Hepatocyte (in vitro differentiated cells): ENCODE data around the gene TAS2R20. TPM values are rescaled to one million over a fixed set of nuclear protein-coding genes. Genes with fewer than 3 reads are reported as not detected.

ENCODE experiments used
- DNase-seq: peaks from one replicate; pipeline ENCODE4 v3.0.0-alpha.2; 2016; ENCODE audit warnings: low spot score
- H2AFZ ChIP-seq: fragments of 200-600 bp; sonication (generic); 2 replicates; pipeline ENCODE4 v1.6.0; 2016; ENCODE audit warnings: antibody characterized with exemption, mild to moderate bottlenecking
- H3K27ac ChIP-seq: fragments of 200-600 bp; sonication (generic); 2 replicates; pipeline ENCODE4 v1.5.1; 2016; ENCODE audit warnings: mild to moderate bottlenecking
- H3K27me3 ChIP-seq: fragments of 200-600 bp; sonication (generic); 2 replicates; pipeline ENCODE4 v1.6.1; 2016
- H3K36me3 ChIP-seq: fragments of 200-600 bp; sonication (generic); replicated peaks from 2 replicates; pipeline ENCODE4 v1.5.1; 2016; ENCODE audit warnings: low read depth; ENCODE audit not compliant: insufficient read depth
- H3K4me1 ChIP-seq: fragments of 200-600 bp; sonication (generic); 2 replicates; pipeline ENCODE4 v1.5.1; 2016; ENCODE audit warnings: mild to moderate bottlenecking, moderate library complexity; ENCODE audit not compliant: insufficient read depth
- H3K4me2 ChIP-seq: fragments of 200-600 bp; sonication (generic); 2 replicates; pipeline ENCODE4 v1.6.0; 2016
- H3K4me3 ChIP-seq: fragments of 200-600 bp; sonication (generic); 2 replicates; pipeline ENCODE4 v1.5.1; 2016; ENCODE audit warnings: mild to moderate bottlenecking
- H3K79me2 ChIP-seq: fragments of 200-600 bp; sonication (generic); 2 replicates; pipeline ENCODE4 v1.6.0; 2017; ENCODE audit warnings: mild to moderate bottlenecking
- H3K9me2 ChIP-seq: fragments of 200-600 bp; sonication (generic); replicated peaks from 2 replicates; pipeline ENCODE4 v1.6.0; 2017; ENCODE audit warnings: mild to moderate bottlenecking; ENCODE audit not compliant: insufficient read depth
- H3K9me3 ChIP-seq: fragments of 200-600 bp; sonication (generic); 2 replicates; pipeline ENCODE4 v1.5.1; 2016; ENCODE audit warnings: low read depth, mild to moderate bottlenecking
- H4K20me1 ChIP-seq: fragments of 200-600 bp; sonication (generic); 2 replicates; pipeline ENCODE4 v1.6.0; 2016; ENCODE audit warnings: mild to moderate bottlenecking; ENCODE audit not compliant: insufficient read depth, poor library complexity, severe bottlenecking
- CTCF ChIP-seq: fragments of 200-600 bp; sonication (generic); IDR thresholded peaks from 2 replicates; pipeline ENCODE4 v1.5.1; 2016; ENCODE audit warnings: antibody characterized with exemption, mild to moderate bottlenecking; ENCODE audit not compliant: poor library complexity
- EZH2 ChIP-seq: fragments of 200-600 bp; sonication (generic); IDR thresholded peaks from 2 replicates; pipeline ENCODE4 v1.6.1; 2016; ENCODE audit warnings: antibody characterized with exemption, mild to moderate bottlenecking, borderline replicate concordance
- EZH2phosphoT487 ChIP-seq: fragments of 200-600 bp; sonication (generic); IDR thresholded peaks from one replicate; pipeline ENCODE4 v1.6.1; 2018; ENCODE audit warnings: antibody characterized with exemption, mild to moderate bottlenecking, low read depth, moderate library complexity; ENCODE audit not compliant: unreplicated experiment, severe bottlenecking
- WGBS: methylation state at CpG from one replicate; pipeline ENCODE4 v1.1.6; 2016; ENCODE audit warnings: low lambda C conversion rate; ENCODE audit errors: missing lambda C conversion rate; 5-methylcytosine and 5-hydroxymethylcytosine counted together
- polyA plus RNA-seq: library from polyadenylated mRNA; unstranded; fragments of >200 nt; fragmentation: Nextera tagmentation; extraction: Ambion mirVana; gene quantifications from 2 replicates; pipeline ENCODE4 v1.2.1, GENCODE V29; 2016
- total RNA-seq: library from RNA; depleted of rRNA; stranded (reverse); fragments of >200 nt; gene quantifications from 2 replicates; pipeline ENCODE4 v1.2.3, GENCODE V29; 2014

TAS2R20 gene
- total and polyA plus RNA-seq, 2 experiments from 2014 or later, result 0.41 to 6.3 TPM

- Histone ChIP-seq H2AFZ (no peak within 1 kb of the TSS), H3K36me3 (no peaks in the 10 kb centered on the region), H3K9me3 (no peaks in the 10 kb centered on the region), H3K4me1 (no peaks in the 10 kb centered on the region), H3K4me3 (no peak within 1 kb of the TSS), H3K79me2 (no peaks in the 10 kb centered on the region), H3K27me3 (no peaks in the 10 kb centered on the region), H4K20me1 (no peaks in the 10 kb centered on the region), H3K27ac (no peak within 1 kb of the TSS), H3K9me2 (no peaks in the 10 kb centered on the region), H3K4me2 (no peak within 1 kb of the TSS)
- WGBS, result 97% methylated on average over 6 of the region's 6 CpGs
- TF ChIP-seq EZH2, result no peak
- TF ChIP-seq CTCF, result no peak
- TF ChIP-seq EZH2phosphoT487, result no peak
- no peak for DNase-seq
These were observed 33.2 kb upstream of the TAS2R20 start, which contains the start of gene TAS2R31 for GRCh38 chr12:11031307-11031706. Gene TAS2R31, minus strand, starts transcription at chr12:11031407. Its CDS starts 72 bp downstream, at chr12:11031335.

- no peaks in the 10 kb centered on the region for H3K4me1 ChIP-seq
- no peaks in the 10 kb centered on the region for H3K9me2 ChIP-seq
- no peak overlapping the region for H3K4me3 ChIP-seq
- H3K27ac ChIP-seq, result no peak overlapping the region
- no peaks in the 10 kb centered on the region for H4K20me1 ChIP-seq
- no peak for TF ChIP-seq EZH2
- no peak for TF ChIP-seq EZH2phosphoT487
- no peak for TF ChIP-seq CTCF
- H3K27me3 ChIP-seq, result no peaks in the 10 kb centered on the region
- no peaks in the 10 kb centered on the region for H3K9me3 ChIP-seq
- H3K36me3 ChIP-seq, result no peaks in the 10 kb centered on the region
- no peaks in the 10 kb centered on the region for H3K79me2 ChIP-seq
- WGBS, result 95% methylated on average over 6 of the region's 6 CpGs
- no peak overlapping the region for H3K4me2 ChIP-seq
- no peak for DNase-seq
- H2AFZ ChIP-seq, result no peak overlapping the region
These were observed 28.0 kb upstream of the TAS2R20 start for GRCh38 chr12:11026118-11026517.

DNA sequence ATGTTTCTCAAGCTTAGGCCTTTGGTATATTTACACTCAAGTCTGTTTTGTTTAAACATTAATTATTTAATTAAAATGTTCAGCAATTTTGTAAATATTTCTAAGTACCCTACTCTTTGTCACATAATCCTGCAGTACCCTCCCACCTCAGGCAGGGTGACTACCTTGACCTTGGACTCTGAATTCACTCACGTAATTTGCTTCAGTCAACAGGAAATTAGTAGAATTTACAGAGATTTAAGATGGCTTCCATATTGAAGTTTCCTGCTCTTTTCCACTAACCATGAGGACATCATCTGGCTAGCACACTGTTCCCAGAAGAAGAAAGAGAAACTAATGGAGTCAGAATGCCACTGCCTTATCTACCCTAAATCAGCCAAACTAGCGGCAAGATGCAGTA is 25.3 kb upstream of the TAS2R20 start:
- Histone ChIP-seq H4K20me1 (no peaks in the 10 kb centered on the region), H3K9me3 (no peaks in the 10 kb centered on the region), H3K4me2 (no peak overlapping the region), H3K4me3 (no peak overlapping the region), H3K36me3 (no peaks in the 10 kb centered on the region), H3K9me2 (no peaks in the 10 kb centered on the region), H3K4me1 (no peaks in the 10 kb centered on the region), H3K27me3 (no peaks in the 10 kb centered on the region), H3K79me2 (no peaks in the 10 kb centered on the region), H2AFZ (no peak overlapping the region), H3K27ac (no peak overlapping the region)
- 84% methylated on average over 2 of the region's 2 CpGs for WGBS
- no peak for TF ChIP-seq EZH2
- TF ChIP-seq EZH2phosphoT487, result no peak
- no peak for TF ChIP-seq CTCF
- no peak for DNase-seq

GRCh38 chr12:11022520-11022919 is 24.4 kb upstream of the TAS2R20 start, which contains the start of gene TAS2R19:
Gene TAS2R19, minus strand, starts transcription at chr12:11022620. Its CDS starts 49 bp downstream, at chr12:11022571.
- Histone ChIP-seq H2AFZ (no peak within 1 kb of the TSS), H3K9me3 (no peaks in the 10 kb centered on the region), H3K27me3 (no peaks in the 10 kb centered on the region), H3K36me3 (no peaks in the 10 kb centered on the region), H4K20me1 (no peaks in the 10 kb centered on the region), H3K4me2 (no peak within 1 kb of the TSS), H3K79me2 (no peaks in the 10 kb centered on the region), H3K9me2 (no peaks in the 10 kb centered on the region), H3K4me3 (no peak within 1 kb of the TSS), H3K4me1 (no peaks in the 10 kb centered on the region), H3K27ac (no peak within 1 kb of the TSS)
- TF ChIP-seq EZH2 (no peak), CTCF (no peak)
- DNase-seq, result no peak
- 93% methylated on average over 1 of the region's 1 CpG for WGBS
